Vagina (tissue), 2 donors: ENCODE results near the gene CSTF3. TPM values are rescaled to one million over a fixed set of nuclear protein-coding genes. Genes with fewer than 3 reads are reported as not detected.

ENCODE experiments used
- DNase-seq, 2 donors: peaks; one replicate each; pipeline ENCODE4 v3.0.0-alpha.2; 2017; ENCODE audit errors: extremely low spot score in 2 of 2
- H3K27ac ChIP-seq: fragments of 200-600 bp; sonication (generic); one replicate; pipeline ENCODE4 v1.5.1; 2019
- H3K27me3 ChIP-seq: fragments of 200-600 bp; sonication (generic); one replicate; pipeline ENCODE4 v1.5.1; 2019
- H3K36me3 ChIP-seq, 2 donors: fragments of 200-600 bp; sonication (generic); one replicate each; pipeline ENCODE4 v1.5.1; 2017 to 2019
- H3K4me1 ChIP-seq: fragments of 200-600 bp; sonication (generic); one replicate; pipeline ENCODE4 v1.5.1; 2019
- H3K4me3 ChIP-seq, 2 donors: fragments of 200-600 bp; sonication (generic); 1 replicate in 1 of 2; 2 replicates in 1 of 2; pipeline ENCODE4 v1.5.1; 2016 to 2019
- H3K9me3 ChIP-seq: fragments of 200-600 bp; sonication (generic); one replicate; pipeline ENCODE4 v1.5.1; 2019
- CTCF ChIP-seq, 3 experiments: fragments of 450-650 bp in 2 of 3; fragments of 200-600 bp in 1 of 3; sonication (generic) in 1 of 3; IDR thresholded peaks; one replicate each; pipeline ENCODE4 v1.5.1; 2017 to 2019; ENCODE audit warnings: antibody characterized with exemption in 3 of 3, mild to moderate bottlenecking in 2 of 3, moderate library complexity in 2 of 3
- POLR2A ChIP-seq, 2 donors: fragments of 450-650 bp; IDR thresholded peaks; one replicate each; pipeline ENCODE4 v1.6.1; 2017; ENCODE audit warnings: antibody characterized with exemption in 2 of 2, mild to moderate bottlenecking in 2 of 2, moderate library complexity in 2 of 2
- POLR2AphosphoS5 ChIP-seq, 2 donors: sonication (generic); formaldehyde crosslinking; IDR thresholded peaks; one replicate each; pipeline ENCODE4 v1.9.0; 2017; ENCODE audit warnings: antibody characterized with exemption in 2 of 2, mild to moderate bottlenecking in 2 of 2, low read depth in 1 of 2; ENCODE audit not compliant: insufficient read depth in 1 of 2
- intact Hi-C: fragments of 100-400 bp; cut with DNase I; formaldehyde crosslinking; loops from one replicate; pipeline ENCODE4 v1.15.1; 2023
- total RNA-seq: library from RNA; depleted of rRNA; stranded (reverse); fragments of >200 nt; gene quantifications from one replicate; pipeline ENCODE4 v1.2.3, GENCODE V29; 2016

The CSTF3 gene
- total RNA-seq, 1 donor from 2014 or later, result 13.3 TPM

GRCh38 chr11:33195462-33196173, 34.3 kb upstream of the CSTF3 start:
- H3K4me3 ChIP-seq, result no peak overlapping the region
- H3K27ac ChIP-seq, result no peak overlapping the region
- H3K36me3 ChIP-seq, result no peaks in the 10 kb centered on the region
- DNase-seq, result no peak
- H3K4me1 ChIP-seq, result no peaks in the 10 kb centered on the region
- H3K9me3 ChIP-seq, result no peaks in the 10 kb centered on the region
- intact Hi-C loops, result no loop called here
- TF ChIP-seq CTCF (IDR thresholded peaks at IDR 0.05), result no peak
- no peak for TF ChIP-seq POLR2AphosphoS5 (IDR thresholded peaks at IDR 0.05; ENCODE audit: insufficient read depth in 1 of 2, low read depth in 1 of 2)
- no peak for TF ChIP-seq POLR2A (IDR thresholded peaks at IDR 0.05)
- no peaks in the 10 kb centered on the region for H3K27me3 ChIP-seq

GRCh38 chr11:33194455-33194854, 33.2 kb upstream of the CSTF3 start:
- TF ChIP-seq POLR2AphosphoS5 (IDR thresholded peaks at IDR 0.05; ENCODE audit: insufficient read depth in 1 of 2, low read depth in 1 of 2) (no peak), POLR2A (IDR thresholded peaks at IDR 0.05) (no peak)
- Histone ChIP-seq H3K4me3 (no peak overlapping the region), H3K4me1 (no peaks in the 10 kb centered on the region), H3K27me3 (no peaks in the 10 kb centered on the region), H3K9me3 (no peaks in the 10 kb centered on the region), H3K27ac (no peak overlapping the region), H3K36me3 (no peaks in the 10 kb centered on the region)
- DNase-seq, result no peak
- intact Hi-C loops, result no loop called here

GRCh38 chr11:33191467-33191866, 30.2 kb upstream of the CSTF3 start:
- intact Hi-C loops, result no loop called here
- no peaks in the 10 kb centered on the region for H3K9me3 ChIP-seq
- no peak overlapping the region for H3K4me3 ChIP-seq
- TF ChIP-seq CTCF (IDR thresholded peaks at IDR 0.05) (no peak), POLR2A (IDR thresholded peaks at IDR 0.05) (no peak), POLR2AphosphoS5 (IDR thresholded peaks at IDR 0.05; ENCODE audit: insufficient read depth in 1 of 2, low read depth in 1 of 2) (no peak)
- no peaks in the 10 kb centered on the region for H3K27me3 ChIP-seq
- no peaks in the 10 kb centered on the region for H3K4me1 ChIP-seq
- no peak for DNase-seq
- no peaks in the 10 kb centered on the region for H3K36me3 ChIP-seq
- no peak overlapping the region for H3K27ac ChIP-seq

GRCh38 chr11:33187998-33188722, 26.9 kb upstream of the CSTF3 start:
- intact Hi-C loops, result no loop called here
- no peak for DNase-seq
- TF ChIP-seq CTCF (IDR thresholded peaks at IDR 0.05) (no peak), POLR2A (IDR thresholded peaks at IDR 0.05) (no peak), POLR2AphosphoS5 (IDR thresholded peaks at IDR 0.05; ENCODE audit: insufficient read depth in 1 of 2, low read depth in 1 of 2) (no peak)
- Histone ChIP-seq H3K27ac (no peak overlapping the region), H3K4me3 (no peak overlapping the region), H3K36me3 (no peaks in the 10 kb centered on the region), H3K4me1 (no peaks in the 10 kb centered on the region), H3K9me3 (no peaks in the 10 kb centered on the region), H3K27me3 (no peaks in the 10 kb centered on the region)

GRCh38 chr11:33185756-33186155, 24.5 kb upstream of the CSTF3 start:
- DNase-seq, result no peak
- H3K27me3 ChIP-seq, result no peaks in the 10 kb centered on the region
- no peaks in the 10 kb centered on the region for H3K36me3 ChIP-seq
- H3K4me1 ChIP-seq, result no peaks in the 10 kb centered on the region
- no peak overlapping the region for H3K4me3 ChIP-seq
- intact Hi-C loops, result no loop called here
- TF ChIP-seq POLR2AphosphoS5 (IDR thresholded peaks at IDR 0.05; ENCODE audit: insufficient read depth in 1 of 2, low read depth in 1 of 2) (no peak), POLR2A (IDR thresholded peaks at IDR 0.05) (no peak), CTCF (IDR thresholded peaks at IDR 0.05) (no peak)
- no peaks in the 10 kb centered on the region for H3K9me3 ChIP-seq
- H3K27ac ChIP-seq, result no peak overlapping the region
